ENCODE data around the gene ALDH7A1.
"Not testable (repeated sequence)": the region's sequence is repeated elsewhere in the genome, so short reads cannot be mapped to it uniquely, and the experiment has no call there.

The ALDH7A1 gene

DNA sequence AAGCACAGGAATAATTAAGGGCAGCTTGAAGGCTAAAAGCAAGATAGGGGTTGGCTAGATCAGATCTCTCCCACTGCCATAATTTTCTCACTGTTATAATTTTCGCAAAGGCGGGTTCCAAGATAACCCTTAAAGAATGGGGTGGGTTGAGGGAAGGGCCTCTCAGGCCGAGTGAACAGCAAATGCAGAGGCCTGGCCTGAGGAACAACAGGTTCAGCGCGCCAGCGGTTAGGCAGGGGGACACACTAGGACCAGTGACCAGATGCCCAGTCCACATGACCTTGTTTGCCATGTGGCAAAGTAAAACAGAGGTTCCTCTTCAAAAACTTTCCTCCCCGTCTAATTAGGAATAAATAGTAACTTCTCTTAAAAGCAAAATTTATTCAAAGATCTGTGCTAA, 4.5 kb upstream of the ALDH7A1 start:
- no peak overlapping the region for H3K4me3 ChIP-seq (ENCODE audit: low read length)
- DNase-seq (ENCODE audit: low read depth, low spot score): no peak

DNA sequence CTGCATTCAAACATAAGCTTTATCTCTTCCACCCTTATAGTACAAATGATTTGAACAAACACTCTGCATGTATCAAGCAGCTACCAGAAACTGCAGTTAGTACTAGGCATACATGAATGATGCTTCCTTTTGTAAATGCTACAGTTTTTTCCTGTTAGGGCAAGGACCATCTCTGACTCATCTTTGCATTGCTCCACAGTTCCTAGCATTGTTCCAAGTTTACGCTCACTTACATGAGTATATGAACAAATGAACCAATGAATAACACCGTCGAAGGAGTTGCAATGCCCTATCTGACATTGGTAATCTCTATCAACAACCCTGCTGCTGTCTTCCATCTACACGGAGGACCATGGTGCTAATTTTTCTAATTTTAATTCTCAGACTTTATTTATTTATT, 2.1 kb upstream of the ALDH7A1 start:
- DNase-seq (ENCODE audit: low read depth, low spot score): no peak
- no peak overlapping the region for H3K4me3 ChIP-seq (ENCODE audit: low read length)

DNA sequence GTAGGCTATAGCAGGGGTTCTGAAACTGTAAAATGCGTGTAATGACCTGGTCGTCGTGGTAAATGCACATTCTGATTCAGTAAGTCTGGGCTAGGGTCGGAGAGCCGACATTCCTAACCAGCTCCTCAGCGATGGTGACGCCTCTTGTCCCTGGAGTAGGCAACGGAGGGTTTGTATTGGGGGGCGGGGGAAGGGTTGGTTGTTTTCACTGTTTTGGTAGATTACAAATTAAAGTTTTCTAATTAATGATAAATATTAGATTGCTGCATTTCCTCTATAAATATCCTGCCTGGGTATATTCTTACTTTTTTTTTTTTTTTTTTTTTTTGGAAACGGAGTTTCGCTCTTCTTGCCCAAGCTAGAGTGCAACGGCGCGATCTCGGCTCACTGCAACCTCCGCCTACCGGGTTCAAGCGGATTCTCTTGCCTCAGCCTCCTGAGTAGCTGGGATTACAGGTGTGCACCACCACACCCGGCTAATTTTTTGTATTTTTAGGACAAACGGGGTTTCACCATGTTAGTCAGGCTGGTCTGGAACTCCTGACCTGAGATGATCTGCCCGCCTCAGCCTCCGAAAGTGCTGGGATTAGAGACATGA, 566 bp upstream of the ALDH7A1 start:
- DNase-seq (ENCODE audit: low read depth, low spot score): no peak
- H3K4me3 ChIP-seq (ENCODE audit: low read length): no peak overlapping the region

DNA sequence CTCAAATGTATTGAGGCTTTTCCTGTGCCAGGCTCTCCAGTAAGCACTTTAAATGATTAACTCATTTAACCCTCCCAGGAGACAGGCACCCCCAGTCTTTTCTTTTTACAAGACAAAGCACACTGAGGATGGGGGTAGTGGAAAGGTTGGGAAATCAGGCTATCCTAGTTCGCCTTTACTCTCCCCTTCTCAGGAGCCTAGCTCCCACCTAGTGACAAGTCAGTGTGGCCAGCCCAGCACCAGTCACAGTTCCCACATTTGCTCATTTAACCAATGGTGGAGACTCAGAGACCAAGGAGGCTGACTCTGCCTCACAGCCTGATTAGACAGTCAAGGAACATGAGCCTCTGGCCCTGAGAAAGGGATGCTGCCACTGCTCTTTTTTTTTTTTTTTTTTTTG, 3.5 kb downstream of the ALDH7A1 start:
- DNase-seq (ENCODE audit: low read depth, low spot score): no peak
- no peak overlapping the region for H3K4me3 ChIP-seq (ENCODE audit: low read length)

DNA sequence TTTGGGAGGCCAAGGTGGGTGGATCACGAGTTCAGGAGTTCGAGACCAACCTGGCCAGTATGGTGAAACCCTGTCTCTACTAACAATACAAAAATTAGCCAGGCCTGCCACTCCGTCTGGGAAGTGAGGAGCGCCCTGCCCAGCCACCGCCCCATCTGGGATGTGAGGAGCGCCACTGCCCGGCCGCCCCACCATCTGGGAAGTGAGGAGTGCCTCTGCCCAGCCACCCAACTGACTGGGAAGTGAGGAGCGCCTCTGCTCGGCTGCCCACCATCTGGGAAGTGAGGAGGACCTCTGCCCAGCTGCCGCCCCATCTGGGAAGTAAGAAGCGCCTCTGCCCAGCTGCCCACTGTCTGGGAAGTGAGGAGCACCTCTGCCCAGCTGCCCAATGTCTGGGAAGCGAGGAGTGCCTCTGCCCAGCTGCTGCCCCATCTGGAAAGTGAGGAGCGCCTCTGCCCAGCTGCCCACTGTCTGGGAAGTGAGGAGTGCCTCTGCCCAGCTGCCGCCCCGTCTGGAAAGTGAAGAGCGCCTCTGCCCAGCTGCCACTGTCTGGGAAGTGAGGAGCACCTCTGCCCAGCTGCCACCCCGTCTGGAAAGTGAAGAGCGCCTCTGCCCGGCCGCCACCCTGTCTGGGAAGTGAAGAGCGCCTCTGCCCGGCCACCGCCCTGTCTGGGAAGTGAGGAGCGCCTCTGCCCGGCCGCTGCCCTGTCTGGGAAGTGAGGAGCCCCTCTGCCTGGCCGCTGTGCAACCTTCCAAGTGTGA, 5.3 kb downstream of the ALDH7A1 start:
- no peak for DNase-seq (ENCODE audit: low read depth, low spot score)
- no peak overlapping the region for H3K4me3 ChIP-seq (ENCODE audit: low read length)

DNA sequence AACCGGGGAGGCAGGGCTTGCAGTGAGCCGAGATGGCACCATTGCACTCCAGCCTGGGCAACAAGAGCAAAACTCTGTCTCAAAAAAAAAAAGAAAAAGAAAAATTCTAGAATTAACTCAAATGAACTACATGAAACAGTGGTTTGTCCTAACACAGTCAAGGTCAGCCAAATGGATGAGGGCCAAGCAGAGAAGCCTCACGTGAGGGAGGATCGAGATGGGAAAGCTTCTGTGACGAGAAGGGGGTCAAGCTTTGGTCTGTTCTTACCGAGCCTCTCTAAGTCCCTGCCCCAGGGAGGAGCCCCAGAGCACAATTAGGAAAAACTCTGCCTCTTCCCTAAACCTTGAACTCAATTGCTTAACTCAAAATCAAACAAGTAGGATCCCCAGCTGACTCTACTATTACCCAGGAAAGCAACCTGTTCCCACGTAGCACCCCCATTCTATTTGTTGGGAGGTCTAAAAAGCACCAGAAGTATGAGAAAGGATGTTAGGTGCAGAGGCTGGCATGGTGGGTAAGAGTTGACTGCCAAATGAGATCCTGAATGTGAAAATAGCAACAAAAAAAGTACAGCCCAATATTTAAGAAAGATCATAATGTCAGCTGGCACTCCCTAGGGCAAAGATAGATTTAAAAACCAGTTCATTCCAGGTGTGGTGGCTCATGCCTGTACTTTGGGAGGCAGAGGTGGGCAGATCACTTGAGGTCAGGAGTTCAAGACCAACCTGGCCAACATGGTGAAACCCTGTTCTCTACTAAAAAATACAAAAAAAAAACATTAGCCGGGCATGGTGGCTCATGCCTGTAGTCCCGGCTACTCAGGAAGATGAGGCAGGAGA, 7.2 kb downstream of the ALDH7A1 start:
- no peak for DNase-seq (ENCODE audit: low read depth, low spot score)
- no peak overlapping the region for H3K4me3 ChIP-seq (ENCODE audit: low read length)

DNA sequence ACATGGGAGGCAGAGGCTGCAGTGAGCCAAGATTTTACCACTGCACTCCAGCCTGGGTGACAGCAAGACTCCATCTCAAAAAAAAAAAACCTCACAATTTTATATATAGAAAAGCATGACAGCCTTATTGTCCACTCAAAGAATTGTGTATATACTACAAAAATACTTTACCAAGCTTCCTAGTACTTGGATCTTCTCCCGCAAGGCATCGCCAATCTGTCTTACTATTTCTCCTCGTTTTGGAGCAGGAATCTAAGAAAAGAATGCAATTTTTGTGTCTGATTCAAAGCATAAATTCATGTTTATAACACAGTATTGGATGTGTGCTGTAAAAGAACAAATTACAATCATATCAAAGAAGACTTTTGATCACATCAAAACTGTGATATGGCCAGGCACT, 11.3 kb downstream of the ALDH7A1 start:
- DNase-seq (ENCODE audit: low read depth, low spot score): no peak
- no peak overlapping the region for H3K4me3 ChIP-seq (ENCODE audit: low read length)

DNA sequence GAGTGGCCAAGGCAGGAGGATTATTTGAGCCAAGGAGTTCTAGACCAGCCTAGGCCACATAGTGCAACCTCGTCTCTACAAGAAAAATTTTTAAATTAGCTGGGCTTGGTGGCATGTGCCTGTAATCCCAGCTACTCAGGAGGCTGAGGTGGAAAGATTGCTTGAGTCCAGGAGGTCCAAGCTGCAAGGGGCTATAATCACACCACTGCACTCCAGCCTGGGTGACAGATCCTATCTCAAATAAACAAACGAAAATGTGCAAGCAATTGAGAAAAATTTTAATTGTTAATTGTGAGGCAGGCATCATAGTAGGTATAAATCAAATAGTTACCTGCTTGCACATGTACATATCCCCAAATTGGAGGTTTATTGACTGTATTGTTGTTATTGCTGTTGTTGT, 15.3 kb downstream of the ALDH7A1 start:
- DNase-seq (ENCODE audit: low read depth, low spot score): no peak

DNA sequence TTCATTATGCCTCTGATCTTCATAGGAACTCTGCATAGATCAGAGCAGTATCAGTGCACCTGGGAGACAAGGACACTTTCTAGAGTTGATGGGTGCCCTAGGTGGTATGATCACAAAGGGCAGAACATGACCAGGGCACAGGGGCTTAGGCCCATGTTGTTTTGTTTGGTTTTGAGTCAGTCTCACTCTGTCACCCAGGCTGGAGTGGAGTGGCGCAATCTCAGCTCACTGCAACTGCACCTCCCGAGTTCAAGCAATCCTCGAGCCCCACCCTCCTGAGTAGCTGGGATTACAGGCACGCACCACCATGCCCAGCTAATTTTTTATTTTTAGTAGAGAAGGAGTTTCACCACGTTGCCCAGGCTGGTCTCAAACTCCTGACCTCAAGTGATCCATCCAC, 17.6 kb downstream of the ALDH7A1 start:
- no peak for DNase-seq (ENCODE audit: low read depth, low spot score)
- H3K4me3 ChIP-seq (ENCODE audit: low read length): no peak overlapping the region

More for the DNA sequence above, 15.3 kb downstream of the ALDH7A1 start:
- no peak overlapping the region for H3K4me3 ChIP-seq (ENCODE audit: low read length)

DNA sequence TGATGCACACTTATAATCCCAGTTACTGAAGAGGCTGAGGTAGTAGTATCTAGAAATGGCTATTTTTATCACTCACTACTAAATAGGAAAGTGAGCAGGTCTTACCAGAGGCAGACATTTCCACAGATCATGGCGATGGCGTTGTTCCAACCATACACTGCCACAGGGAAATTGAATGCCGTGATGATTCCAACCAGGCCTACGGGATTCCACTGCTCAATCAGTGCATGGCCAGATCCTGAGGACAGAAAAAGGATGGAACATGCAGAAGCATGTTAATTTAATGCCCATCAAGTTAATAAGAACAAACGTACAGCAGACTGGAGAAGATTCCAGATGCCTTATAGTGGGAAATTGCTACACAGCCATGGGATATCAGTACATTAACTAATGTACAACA, 18.0 kb downstream of the ALDH7A1 start:
- H3K4me3 ChIP-seq (ENCODE audit: low read length): no peak overlapping the region
- DNase-seq (ENCODE audit: low read depth, low spot score): no peak

DNA sequence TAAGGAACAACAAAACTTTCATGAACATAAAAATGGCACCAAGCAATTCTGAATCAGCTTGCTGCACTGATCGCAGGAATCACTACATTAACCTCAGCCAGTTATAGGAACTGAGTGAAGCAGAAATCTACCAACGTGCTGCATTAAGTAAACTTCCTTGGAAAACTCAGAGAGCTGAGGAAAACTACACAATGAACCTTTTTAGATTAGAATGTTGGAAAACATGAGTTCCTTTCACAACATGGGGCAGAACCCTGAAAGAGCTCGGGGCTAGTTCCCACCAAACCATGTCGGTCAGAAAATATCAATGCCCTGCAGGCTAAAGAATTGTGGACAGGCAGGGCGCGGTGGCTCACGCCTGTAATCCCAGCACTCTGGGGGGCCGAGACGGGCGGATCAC, 19.4 kb downstream of the ALDH7A1 start:
- H3K4me3 ChIP-seq (ENCODE audit: low read length): no peak overlapping the region
- no peak for DNase-seq (ENCODE audit: low read depth, low spot score)

DNA sequence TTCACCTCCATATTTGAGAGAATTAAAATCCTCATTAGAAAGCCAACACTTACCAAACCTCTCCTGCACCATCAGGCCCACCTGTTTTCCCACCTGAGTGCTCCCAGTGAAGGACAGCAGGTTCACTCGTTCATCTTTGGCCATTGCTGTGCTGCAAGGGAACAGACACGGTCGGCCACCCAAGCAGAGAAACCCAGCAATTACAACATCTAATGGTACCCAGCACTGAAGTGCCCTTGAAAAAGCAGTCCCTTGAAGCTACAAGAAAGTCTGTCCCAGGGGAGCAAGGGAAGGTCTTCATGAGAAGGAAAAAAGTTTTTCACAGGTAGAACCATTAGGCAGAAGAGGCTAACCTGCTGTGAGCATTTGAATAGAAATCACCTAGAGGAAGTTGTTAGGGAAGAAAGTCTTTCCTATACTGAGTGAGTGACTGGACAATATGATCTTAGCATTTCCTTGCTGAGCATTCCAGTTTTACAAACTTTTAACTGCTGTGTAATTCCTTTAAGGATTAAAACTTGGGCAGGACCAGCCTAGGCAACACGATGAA, 26.7 kb downstream of the ALDH7A1 start:
- no peak for DNase-seq (ENCODE audit: low read depth, low spot score)
- no peak overlapping the region for H3K4me3 ChIP-seq (ENCODE audit: low read length)

DNA sequence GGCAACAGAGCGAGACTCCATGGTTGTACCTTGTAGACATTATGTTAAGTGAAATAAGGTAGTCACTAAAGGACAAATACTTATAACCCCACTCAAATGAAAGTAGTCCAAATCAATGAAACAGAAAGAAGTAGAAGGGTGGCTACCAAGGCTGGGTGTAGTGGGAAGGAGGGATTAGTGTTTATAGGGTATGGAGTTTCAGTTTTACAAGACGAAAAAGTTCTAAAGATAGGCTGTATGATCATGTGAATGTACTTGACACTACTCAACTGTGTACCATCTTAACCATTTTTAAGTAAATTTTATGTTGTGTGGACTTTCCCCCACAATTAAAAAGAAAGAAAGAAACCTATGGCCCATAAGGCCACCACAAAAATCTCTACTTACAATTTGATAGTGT, 32.2 kb downstream of the ALDH7A1 start:
- no peak overlapping the region for H3K4me3 ChIP-seq (ENCODE audit: low read length)
- no peak for DNase-seq (ENCODE audit: low read depth, low spot score)

DNA sequence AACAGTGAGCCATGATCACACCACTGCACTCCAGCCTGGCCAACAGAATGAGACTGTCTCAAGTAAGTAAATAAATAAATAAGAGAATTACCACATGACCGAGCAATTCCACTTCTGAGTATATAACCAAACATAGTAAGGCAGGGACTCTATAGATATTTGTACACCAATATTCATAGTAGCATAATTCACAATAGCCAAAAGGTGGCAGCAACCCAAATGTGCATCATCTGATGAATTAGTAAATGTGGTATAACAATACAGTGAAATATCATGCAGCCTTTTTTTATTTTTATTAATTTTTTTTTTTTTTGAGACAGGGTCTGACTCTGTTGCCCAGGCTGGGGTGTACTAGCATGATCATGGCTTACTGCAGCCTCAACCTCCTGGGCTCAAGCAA, 33.1 kb downstream of the ALDH7A1 start:
- DNase-seq (ENCODE audit: low read depth, low spot score): no peak

DNA sequence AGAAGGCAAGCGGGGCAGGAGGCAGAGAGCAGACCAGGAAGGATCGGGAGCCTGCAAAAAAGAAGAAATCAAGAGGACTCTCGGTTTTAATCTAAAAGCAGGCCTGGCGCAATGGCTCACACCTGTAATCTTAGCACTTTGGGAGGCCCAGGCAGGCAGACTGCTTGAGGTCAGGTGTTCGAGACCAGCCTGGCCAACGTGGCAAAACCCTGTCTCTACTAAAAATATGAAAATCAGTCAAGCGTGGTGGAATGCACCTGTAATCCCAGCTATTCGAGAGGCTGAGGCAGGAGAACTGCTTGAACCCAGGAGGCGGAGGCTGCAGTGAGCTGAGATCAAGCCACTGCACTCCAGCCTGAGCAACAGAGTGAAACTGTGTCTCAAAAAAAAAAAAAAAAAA, 39.9 kb downstream of the ALDH7A1 start:
- DNase-seq (ENCODE audit: low read depth, low spot score); H3K4me3 ChIP-seq (ENCODE audit: low read length): not testable (repeated sequence)

More for the DNA sequence above, 33.1 kb downstream of the ALDH7A1 start:
- no peak overlapping the region for H3K4me3 ChIP-seq (ENCODE audit: low read length)

DNA sequence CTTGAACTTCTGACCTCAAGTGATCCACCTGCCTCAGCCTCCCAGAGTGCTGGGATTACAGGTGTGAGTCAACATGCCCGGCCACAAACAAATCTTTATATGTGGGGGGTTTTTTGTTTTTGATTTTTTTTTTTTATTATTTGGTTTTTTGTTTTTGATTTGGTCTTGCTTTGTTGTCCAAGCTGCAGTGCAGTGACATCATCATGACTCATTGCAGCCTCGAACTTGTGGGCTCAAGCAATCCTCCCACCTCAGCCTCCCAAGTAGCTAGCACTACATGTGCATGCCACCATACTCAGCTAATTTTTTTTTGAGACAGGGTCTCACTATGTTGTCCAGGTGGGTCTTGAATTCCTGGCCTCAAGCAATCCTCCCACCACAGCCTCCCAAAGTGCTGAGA, 42.4 kb downstream of the ALDH7A1 start:
- no peak for DNase-seq (ENCODE audit: low read depth, low spot score)
- no peak overlapping the region for H3K4me3 ChIP-seq (ENCODE audit: low read length)

DNA sequence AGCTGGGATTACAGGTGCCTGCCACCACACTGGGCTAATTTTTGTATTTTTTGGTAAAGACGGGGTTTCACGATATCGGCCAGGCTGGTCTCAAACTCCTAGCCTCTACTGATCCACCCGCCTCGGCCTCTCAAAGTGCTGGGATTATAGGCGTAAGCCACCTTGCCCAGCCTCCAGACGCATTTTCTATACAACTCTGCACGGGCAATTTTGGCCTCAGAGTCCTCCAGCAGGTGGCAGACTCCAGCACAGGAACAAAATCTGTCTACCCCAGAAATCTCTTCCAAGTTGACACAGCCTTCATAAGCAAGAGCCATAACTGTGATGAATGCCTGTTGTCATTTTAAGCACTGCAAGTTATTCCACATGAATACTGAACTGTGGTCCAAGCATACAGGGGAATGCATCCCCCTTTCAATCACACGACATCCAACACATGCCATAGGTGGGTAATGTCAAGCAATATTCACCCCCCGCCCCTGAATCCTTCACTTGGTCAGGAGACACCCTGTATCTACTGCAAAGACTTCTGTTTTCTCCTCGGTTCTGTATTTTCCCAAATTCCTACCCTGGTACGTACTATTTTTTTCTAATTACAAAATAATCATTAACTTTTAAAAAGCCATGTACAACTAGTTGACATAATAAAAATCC, 50.8 kb downstream of the ALDH7A1 start:
- no peak overlapping the region for H3K4me3 ChIP-seq (ENCODE audit: low read length)
- DNase-seq (ENCODE audit: low read depth, low spot score): peak; percentile 35

DNA sequence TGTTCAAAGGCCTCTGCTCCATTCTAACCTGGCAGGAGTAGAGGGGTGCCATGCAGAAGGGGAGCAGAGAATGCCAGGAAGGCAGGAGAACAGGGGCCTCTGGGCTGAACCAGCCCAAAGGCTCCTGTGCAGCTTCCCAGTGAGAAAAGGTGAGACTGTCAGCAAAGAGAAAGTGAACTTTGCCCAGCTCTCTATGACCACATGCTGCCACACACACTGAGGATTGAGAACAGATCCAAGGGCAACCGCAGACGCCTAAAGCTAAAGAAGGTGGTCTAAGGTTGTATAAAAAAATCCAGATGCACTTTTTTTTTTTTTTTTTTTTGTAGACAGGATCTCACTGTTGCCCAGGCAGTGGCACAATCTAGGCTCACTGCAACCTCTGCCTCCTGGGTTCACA, 51.4 kb downstream of the ALDH7A1 start:
- no peak overlapping the region for H3K4me3 ChIP-seq (ENCODE audit: low read length)
- no peak for DNase-seq (ENCODE audit: low read depth, low spot score)

DNA sequence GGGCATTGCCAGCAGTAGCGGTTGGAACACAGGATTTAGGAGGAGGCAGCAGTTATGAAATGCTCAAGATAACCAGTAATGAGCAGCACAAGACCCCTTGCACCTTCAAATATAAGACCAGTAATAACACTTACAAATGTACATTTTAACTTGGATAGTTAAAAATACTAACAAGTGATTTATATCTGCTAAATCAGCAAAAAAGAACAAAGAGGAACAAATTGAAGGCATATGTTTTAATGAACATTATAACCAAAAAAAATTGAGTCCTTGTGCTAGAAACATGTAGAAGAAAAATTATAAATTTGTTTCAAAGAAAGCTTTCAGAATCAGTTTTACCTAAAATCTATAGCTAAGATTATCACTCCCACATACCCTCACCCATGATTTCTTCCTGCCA, 52.0 kb downstream of the ALDH7A1 start:
- H3K4me3 ChIP-seq (ENCODE audit: low read length): no peak overlapping the region
- no peak for DNase-seq (ENCODE audit: low read depth, low spot score)
